SK-N-DZ (cell line): ENCODE measurements around the gene ARL9.

Experiments
- DNase-seq: peaks from one replicate; pipeline ENCODE4 v3.0.0-alpha.2; 2015; ENCODE audit warnings: low spot score

Gene ARL9

DNA sequence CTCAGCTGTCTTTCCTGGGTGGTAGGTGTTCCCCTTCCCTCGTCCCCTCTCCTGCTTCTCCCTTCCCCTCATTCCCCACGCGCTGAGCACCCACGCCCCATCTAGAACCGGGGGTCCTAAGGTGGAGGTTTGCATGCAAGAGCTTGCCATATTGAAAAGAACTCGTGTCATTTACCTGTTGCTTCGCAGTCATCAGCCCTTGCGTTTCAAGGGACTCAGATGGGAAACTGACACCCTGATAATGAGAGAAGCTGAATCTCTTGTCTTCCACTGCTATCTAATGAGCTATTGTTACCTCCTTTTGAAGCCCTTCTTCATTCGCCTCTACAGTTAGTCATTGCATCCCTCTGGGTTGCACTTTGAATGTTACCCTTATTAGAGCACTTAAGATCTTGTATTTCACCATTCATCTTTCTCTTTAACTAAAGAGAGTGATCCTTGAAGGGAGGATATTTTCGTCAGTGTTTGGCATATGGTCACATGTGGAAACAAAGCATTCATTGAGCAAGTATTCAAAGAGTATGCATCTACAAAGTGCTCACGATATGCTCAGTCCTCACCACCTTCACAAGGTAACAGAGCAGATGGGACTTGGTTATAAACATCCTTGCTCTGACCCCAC lies 25.7 kb downstream of the ARL9 start:
- DNase-seq, result no peak

DNA sequence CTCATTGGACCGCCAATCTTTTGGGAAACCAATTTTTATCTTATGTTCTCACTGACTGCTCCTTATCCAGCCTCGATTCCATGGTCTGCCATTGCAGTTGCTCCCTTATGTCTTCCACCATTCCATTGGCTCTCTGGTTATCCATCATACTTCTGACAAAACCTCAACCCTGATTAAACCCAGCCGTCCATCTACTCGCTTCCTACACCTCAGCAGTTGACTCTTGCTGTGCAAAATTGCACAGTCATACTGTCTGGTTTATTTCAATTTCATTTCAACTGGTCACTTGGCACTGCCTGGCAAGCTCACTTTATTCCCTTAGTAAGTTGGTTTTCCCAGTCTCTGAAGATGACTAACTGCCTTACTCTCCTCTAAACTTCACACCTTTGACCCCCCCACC lies 26.2 kb downstream of the ARL9 start:
- peak; percentile 15 for DNase-seq

DNA sequence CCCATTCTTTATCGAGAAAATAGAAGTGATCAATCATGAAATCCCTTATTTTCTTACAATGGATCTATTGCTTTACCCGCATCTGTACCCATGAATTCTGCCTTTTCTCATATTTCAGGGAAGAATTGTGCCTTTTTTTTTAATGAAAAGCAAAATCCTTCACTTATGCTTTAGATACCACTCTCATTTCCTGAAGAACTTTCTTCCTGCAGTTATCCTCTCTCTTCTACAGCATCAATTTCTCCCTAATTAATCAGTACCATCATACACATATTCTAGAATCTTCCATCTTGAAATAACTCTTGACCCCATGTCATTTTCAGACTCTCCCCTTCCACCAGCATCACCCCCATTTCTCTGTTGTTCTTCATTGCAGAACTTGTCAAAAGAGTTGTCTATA lies 26.6 kb downstream of the ARL9 start:
- DNase-seq, result no peak

DNA sequence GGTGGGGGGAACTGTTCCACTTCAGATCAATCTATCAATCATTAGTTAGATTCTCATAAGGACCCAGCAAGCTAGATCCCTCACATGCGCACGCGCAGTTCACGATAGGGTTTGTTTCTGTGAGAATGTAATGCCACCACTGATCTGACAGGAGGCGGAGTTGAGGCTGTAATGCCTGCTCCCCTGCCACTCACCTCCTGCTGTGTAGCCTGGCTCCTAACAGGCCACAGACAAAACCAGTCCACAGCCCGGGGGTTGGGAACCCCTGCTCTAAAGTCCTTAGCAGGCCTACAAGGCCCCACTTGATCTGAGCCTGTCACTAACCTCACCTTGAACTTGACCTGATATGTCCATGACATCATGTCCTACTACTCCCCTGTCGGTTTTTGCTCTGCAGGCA lies 30.3 kb downstream of the ARL9 start:
- DNase-seq, result no peak

DNA sequence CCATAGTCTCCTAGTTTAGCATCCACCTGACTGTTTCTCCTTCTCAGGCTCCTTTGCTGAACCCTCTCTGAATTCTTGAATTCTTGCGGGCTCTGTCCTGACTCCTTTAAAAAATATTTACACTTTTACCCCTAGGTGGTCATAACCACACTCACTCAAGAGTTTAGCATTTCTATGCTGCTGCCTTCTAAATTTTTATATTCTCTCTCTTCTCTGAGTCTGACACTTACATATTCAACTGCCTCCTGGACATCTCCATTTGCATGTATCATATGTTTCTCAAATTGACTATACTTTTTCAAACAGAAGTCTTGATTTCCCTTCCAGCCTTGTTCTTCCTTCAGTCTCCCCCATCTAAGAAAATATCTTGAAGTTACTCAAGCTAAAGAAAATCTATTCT lies 31.6 kb downstream of the ARL9 start:
- DNase-seq, result no peak

DNA sequence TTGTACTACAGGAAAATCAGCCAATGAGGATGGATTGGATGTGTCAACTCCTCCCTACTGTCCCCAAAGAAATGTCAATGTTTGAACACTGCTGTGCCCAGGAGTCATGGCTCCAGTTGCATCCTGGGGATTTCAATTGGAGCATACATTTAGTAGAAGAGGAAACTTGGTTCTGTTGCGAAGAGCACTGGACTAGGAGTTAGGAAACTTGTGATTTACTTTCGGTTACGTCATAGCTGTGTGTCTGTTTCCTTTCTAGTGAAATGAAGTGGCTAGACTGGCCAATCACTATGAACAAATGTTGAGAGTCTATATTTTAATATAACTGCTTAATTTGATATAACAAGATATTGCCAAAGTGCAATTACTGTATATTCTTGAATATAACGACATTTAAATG lies 35.2 kb downstream of the ARL9 start:
- no peak for DNase-seq

DNA sequence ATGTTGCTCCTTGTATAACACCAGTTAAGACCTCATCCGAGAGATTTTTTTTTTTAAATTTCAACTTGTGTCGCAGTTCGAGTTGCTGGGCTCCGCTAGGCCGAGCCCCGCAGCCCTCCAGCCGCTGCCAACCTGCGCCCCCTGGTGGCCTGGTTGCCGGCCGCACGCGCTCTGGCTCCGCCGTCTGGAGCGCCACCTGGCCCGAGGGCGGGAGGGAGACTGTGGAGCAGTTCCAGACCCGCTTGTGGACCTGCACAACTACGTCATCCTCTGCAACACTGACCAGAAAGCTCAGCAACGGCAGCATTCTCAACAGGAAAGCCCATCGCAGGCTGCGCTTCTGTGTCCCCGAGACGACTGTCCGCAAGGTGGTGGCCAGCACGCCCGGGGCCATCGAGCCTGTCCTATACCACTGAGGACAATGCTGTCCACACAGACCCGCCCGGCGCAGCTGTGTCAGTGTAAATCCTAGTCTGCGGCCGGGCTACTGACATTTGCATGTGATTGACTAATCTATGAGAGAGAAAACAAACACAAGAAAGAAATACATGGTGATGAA lies 39.1 kb downstream of the ARL9 start:
- DNase-seq, result peak; percentile 77

DNA sequence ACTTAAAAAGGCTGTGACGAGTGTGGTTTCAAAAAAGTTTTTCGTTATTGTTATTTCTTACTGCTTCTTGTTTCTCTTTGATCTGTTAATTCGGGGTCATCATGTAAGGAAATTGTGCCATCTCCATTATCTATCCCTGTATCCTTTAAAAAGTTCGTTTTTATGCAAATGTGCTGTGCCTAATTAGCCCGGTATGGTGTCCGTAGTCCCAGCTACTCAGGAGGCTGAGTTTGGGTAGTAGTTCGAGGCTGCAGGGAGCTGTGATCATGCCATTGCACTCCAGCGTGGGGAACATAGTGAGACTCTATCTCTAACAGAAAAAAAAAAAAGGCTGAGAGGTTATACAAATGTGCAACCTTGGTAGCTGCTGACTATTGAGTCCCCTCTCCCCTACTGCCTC lies 45.1 kb downstream of the ARL9 start:
- no peak for DNase-seq

DNA sequence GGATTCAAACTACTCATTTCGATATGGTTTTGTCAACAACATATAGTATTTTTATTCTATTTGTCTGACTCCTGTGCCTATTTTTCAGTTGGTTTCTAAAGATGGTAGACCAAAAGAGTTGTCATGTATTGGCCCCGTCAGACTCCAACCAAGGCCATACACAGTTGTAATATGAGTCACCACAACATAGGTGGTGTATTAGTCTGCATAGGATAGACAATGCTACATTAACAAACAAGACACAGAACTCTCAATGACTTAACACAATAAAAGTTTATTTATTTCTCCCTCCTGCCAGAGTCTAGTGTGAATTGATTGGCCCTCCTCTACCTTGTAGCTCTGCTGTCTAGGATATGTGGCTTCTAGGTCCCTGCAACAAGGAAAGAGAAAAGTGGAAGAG lies 45.9 kb downstream of the ARL9 start:
- DNase-seq, result no peak

DNA sequence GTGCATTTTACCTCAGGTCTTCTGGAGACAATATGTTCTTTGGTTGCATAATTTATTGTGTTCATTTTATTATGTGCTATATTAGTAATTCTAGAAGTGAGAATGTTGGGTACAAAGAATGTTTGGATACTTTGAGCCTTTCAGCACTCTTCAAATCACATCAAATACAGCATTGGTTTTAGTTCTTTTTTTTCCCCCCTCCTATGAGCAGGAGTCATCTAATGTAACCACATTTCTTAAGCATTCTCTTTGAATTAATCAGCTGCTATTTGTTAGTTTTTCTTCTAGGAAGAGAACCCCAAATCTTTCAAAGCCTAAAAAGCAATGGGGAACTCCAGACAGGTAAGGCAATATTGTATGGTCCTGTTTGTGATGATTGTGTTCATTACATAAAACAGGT lies 46.7 kb downstream of the ARL9 start:
- DNase-seq, result no peak

DNA sequence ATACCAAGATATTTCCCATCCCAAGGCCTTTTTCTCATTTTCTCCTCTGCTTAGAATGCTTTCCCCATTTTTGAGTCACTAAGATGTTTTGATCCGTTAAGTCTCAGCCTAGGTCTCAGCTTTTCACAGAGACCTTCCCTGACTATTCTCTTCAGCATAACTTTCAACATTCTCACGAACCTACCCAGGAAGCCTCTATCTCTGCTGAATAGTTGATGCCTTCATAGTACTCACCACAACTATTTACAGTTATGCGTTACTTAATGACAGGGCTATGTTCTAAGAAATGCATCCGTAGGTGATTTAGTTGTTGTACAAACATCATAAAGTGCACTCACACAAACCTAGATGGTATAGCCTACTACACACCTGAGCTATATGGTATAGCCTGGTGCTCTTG lies 64.5 kb downstream of the ARL9 start:
- no peak for DNase-seq
